IMR-90 (cell line): ENCODE measurements around the gene GRPEL2.

Experiments
- BHLHE40 ChIP-seq: fragments of 150-350 bp; IDR thresholded peaks from 2 replicates; pipeline ENCODE4 v1.6.1; 2016; ENCODE audit warnings: mild to moderate bottlenecking, low read depth, low read length
- CTCF ChIP-seq: conservative IDR thresholded peaks from 2 replicates; pipeline ENCODE4 v1.5.1; 2012; ENCODE audit warnings: mild to moderate bottlenecking, low read depth, low read length, improper control_type of control experiment
- POLR2A ChIP-seq: IDR thresholded peaks from 2 replicates; pipeline ENCODE4 v1.6.1; 2012; ENCODE audit warnings: mild to moderate bottlenecking, low read depth, low read length

DNA sequence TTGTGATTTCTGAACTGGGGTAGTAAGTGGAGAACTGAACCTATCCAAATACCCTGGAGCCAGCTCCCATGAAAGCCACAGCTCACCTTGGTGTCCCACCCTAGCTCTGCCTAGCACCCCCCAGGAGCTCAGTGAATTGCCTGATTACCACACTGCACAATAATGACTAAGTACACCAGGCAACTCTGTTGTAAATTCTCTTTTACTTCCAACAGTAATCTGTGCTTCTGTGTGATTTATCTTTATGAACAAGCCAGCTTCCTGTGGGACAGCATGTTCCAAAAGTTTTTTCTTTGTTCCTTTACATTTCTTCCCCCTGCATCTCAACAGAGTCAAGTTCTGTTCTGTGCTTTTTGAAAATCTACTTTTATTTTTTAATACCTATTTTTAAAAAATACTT, 22.1 kb upstream of the GRPEL2 start:
- no peak for TF ChIP-seq POLR2A
- TF ChIP-seq BHLHE40: no peak
- no peak for TF ChIP-seq CTCF
